Keratinocyte (primary cell): ENCODE data around the gene PRPH2. TPM values are rescaled to one million over a fixed set of nuclear protein-coding genes. Genes with fewer than 3 reads are reported as not detected.
"Not testable (repeated sequence)": the region's sequence is repeated elsewhere in the genome, so short reads cannot be mapped to it uniquely, and the experiment has no call there.

Source experiments
- DNase-seq: peaks from one replicate; pipeline ENCODE4 v3.0.0-alpha.2; 2011; ENCODE audit warnings: low read depth, missing footprints, low spot score
- FAIRE-seq: peaks from 2 replicates; lab custom pipeline; 2011; peaks lifted over from hg19 to GRCh38; lab: Jason Lieb, UNC
- H2AFZ ChIP-seq: 2 replicates; pipeline ENCODE4 v1.6.0; 2012; ENCODE audit warnings: low read length, control low read depth, inconsistent platforms; ENCODE audit not compliant: control insufficient read depth
- H3K27ac ChIP-seq: 2 replicates; pipeline ENCODE4 v1.5.1; 2011; ENCODE audit warnings: low read length; ENCODE audit not compliant: control insufficient read depth, insufficient read depth
- H3K27me3 ChIP-seq: 3 replicates; pipeline ENCODE4 v1.6.0; 2011; ENCODE audit warnings: low read length; ENCODE audit not compliant: control insufficient read depth, insufficient read depth; ENCODE audit errors: extremely low read depth
- H3K36me3 ChIP-seq, 2 experiments: 2 replicates in 1 of 2; 3 replicates in 1 of 2; pipeline ENCODE4 v1.5.1; 2011; ENCODE audit warnings: low read length in 2 of 2, mild to moderate bottlenecking in 1 of 2; ENCODE audit not compliant: control insufficient read depth in 2 of 2, insufficient read depth in 2 of 2; ENCODE audit errors: extremely low read depth in 1 of 2
- H3K4me1 ChIP-seq: 3 replicates; pipeline ENCODE4 v1.5.1; 2011; ENCODE audit warnings: low read length; ENCODE audit not compliant: control insufficient read depth, insufficient read depth; ENCODE audit errors: extremely low read depth
- H3K4me2 ChIP-seq: 3 replicates; pipeline ENCODE4 v1.6.0; 2011; ENCODE audit warnings: low read depth, low read length; ENCODE audit not compliant: control insufficient read depth, insufficient read depth; ENCODE audit errors: extremely low read depth
- H3K4me3 ChIP-seq, 3 experiments: fragments of 200-600 bp in 1 of 3; sonication (generic) in 1 of 3; 2 replicates in 2 of 3; 3 replicates in 1 of 3; pipeline ENCODE4 v1.5.1; 2011 to 2016; ENCODE audit warnings: low read length in 3 of 3, mild to moderate bottlenecking in 3 of 3, control low read depth in 2 of 3, inconsistent platforms in 1 of 3, low read depth in 1 of 3, mixed read lengths in 1 of 3, mixed run types in 1 of 3, moderate library complexity in 1 of 3; ENCODE audit not compliant: control insufficient read depth in 2 of 3, insufficient read depth in 2 of 3; ENCODE audit errors: extremely low read depth in 1 of 3
- H3K79me2 ChIP-seq: 2 replicates; pipeline ENCODE4 v1.6.0; 2012; ENCODE audit warnings: low read length; ENCODE audit not compliant: control insufficient read depth, insufficient read depth
- H3K9ac ChIP-seq: 3 replicates; pipeline ENCODE4 v1.6.0; 2011; ENCODE audit warnings: low read length; ENCODE audit not compliant: control insufficient read depth, insufficient read depth; ENCODE audit errors: extremely low read depth
- H3K9me1 ChIP-seq: 3 replicates; pipeline ENCODE4 v1.6.0; 2011; ENCODE audit warnings: low read length; ENCODE audit not compliant: control insufficient read depth, insufficient read depth; ENCODE audit errors: extremely low read depth
- H3K9me3 ChIP-seq: 2 replicates; pipeline ENCODE4 v1.5.1; 2012; ENCODE audit warnings: low read depth, low read length; ENCODE audit not compliant: control insufficient read depth
- H4K20me1 ChIP-seq: 3 replicates; pipeline ENCODE4 v1.6.0; 2011; ENCODE audit warnings: low read length; ENCODE audit not compliant: control insufficient read depth, insufficient read depth; ENCODE audit errors: extremely low read depth
- CTCF ChIP-seq, 3 experiments: IDR thresholded peaks in 1 of 3; conservative IDR thresholded peaks in 1 of 3; optimal IDR thresholded peaks in 1 of 3; 2 replicates in 2 of 3; 3 replicates in 1 of 3; pipeline versions ENCODE3 to v1.5.1; 2011; ENCODE audit warnings: low read length in 3 of 3, mild to moderate bottlenecking in 3 of 3, moderate library complexity in 2 of 3, control low read depth in 1 of 3, inconsistent platforms in 1 of 3; ENCODE audit not compliant: insufficient read depth in 2 of 3; ENCODE audit errors: extremely low read depth in 1 of 3
- EZH2 ChIP-seq: IDR thresholded peaks from one replicate; pipeline ENCODE4 v1.6.1; 2012; ENCODE audit warnings: inconsistent platforms, mild to moderate bottlenecking, low read length, moderate library complexity
- dilution Hi-C: fragments of 300-500 bp; cut with MboI; formaldehyde crosslinking; loops from one replicate; pipeline ENCODE4 v1.7.0; 2020; ENCODE audit warnings: low sequenced_read_pairs; ENCODE audit not compliant: extremely low pct_ligation_motif_present
- polyA plus RNA-seq, 5 experiments: library from polyadenylated mRNA; depleted of rRNA in 3 of 5; stranded (reverse) in 3 of 5; stranded (forward) in 1 of 5; unstranded in 1 of 5; fragments of >200 nt; gene quantifications; 1 replicate in 1 of 5; 2 replicates in 3 of 5; 3 replicates in 1 of 5; pipeline versions ENCODE4 v1.2.1 to v1.2.3, GENCODE V29; 2011 to 2012; ENCODE audit warnings: missing spikeins in 2 of 5, low read depth in 1 of 5, low replicate concordance in 1 of 5

PRPH2 gene
- polyA plus RNA-seq, 1 donor (not counting 4 experiments of a cell fraction or from before 2014, with no cell fraction given) = 0.01 TPM

GRCh38 chr6:42679358-42679757, 43.0 kb downstream of the PRPH2 start:
- no peak overlapping the region for H3K4me2 ChIP-seq
- dilution Hi-C loops = no loop called here
- H4K20me1 ChIP-seq = no peaks in the 10 kb centered on the region
- no peak overlapping the region for H3K9ac ChIP-seq
- no peaks in the 10 kb centered on the region for H3K9me3 ChIP-seq
- H3K4me3 ChIP-seq = no peak overlapping the region
- H2AFZ ChIP-seq = no peak overlapping the region
- TF ChIP-seq CTCF (optimal IDR thresholded peaks at IDR 0.05 in 1 of 3, IDR thresholded peaks at IDR 0.05 in 1 of 3, conservative IDR thresholded peaks at IDR 0.05 in 1 of 3; ENCODE audit: extremely low read depth in 1 of 3, insufficient read depth in 2 of 3, low read length in 3 of 3) (no peak), EZH2 (no peak)
- DNase-seq = no peak
- no peaks in the 10 kb centered on the region for H3K9me1 ChIP-seq
- no peaks in the 10 kb centered on the region for H3K79me2 ChIP-seq
- no peak overlapping the region for H3K27ac ChIP-seq
- H3K4me1 ChIP-seq = no peaks in the 10 kb centered on the region
- H3K27me3 ChIP-seq = no peaks in the 10 kb centered on the region
- no peak for FAIRE-seq
- peaks cover 19 to 36% of the 10 kb centered on the region in 2 experiments for H3K36me3 ChIP-seq

GRCh38 chr6:42674780-42675179, 47.6 kb downstream of the PRPH2 start:
- Histone ChIP-seq H3K27ac (no peak overlapping the region), H3K9me1 (no peaks in the 10 kb centered on the region), H3K36me3 (peaks cover 29 to 33% of the 10 kb centered on the region in 2 experiments), H3K9ac (no peak overlapping the region), H3K4me2 (no peak overlapping the region), H3K4me3 (no peak overlapping the region), H3K9me3 (no peaks in the 10 kb centered on the region), H3K4me1 (no peaks in the 10 kb centered on the region), H2AFZ (no peak overlapping the region), H3K27me3 (no peaks in the 10 kb centered on the region), H4K20me1 (no peaks in the 10 kb centered on the region), H3K79me2 (no peaks in the 10 kb centered on the region)
- dilution Hi-C loops = no loop called here
- FAIRE-seq = no peak
- no peak for TF ChIP-seq CTCF (optimal IDR thresholded peaks at IDR 0.05 in 1 of 3, IDR thresholded peaks at IDR 0.05 in 1 of 3, conservative IDR thresholded peaks at IDR 0.05 in 1 of 3; ENCODE audit: extremely low read depth in 1 of 3, insufficient read depth in 2 of 3, low read length in 3 of 3)
- DNase-seq = no peak

- dilution Hi-C loops, H3K9ac ChIP-seq, FAIRE-seq, H4K20me1 ChIP-seq, H3K27ac ChIP-seq, H3K4me1 ChIP-seq, H2AFZ ChIP-seq, DNase-seq, H3K4me2 ChIP-seq, H3K9me3 ChIP-seq, H3K27me3 ChIP-seq, H3K79me2 ChIP-seq, H3K9me1 ChIP-seq, H3K4me3 ChIP-seq: not testable (repeated sequence)
- peaks cover 29 to 37% of the 10 kb centered on the region in 2 experiments for H3K36me3 ChIP-seq
These were observed 48.0 kb downstream of the PRPH2 start for GRCh38 chr6:42674368-42674767.
